Measurements from ENCODE around the gene PRDM16.

The PRDM16 gene

GRCh38 chr1:3295846-3296245 lies 226.8 kb downstream of the PRDM16 start:
- H3K9ac ChIP-seq (ENCODE audit: low read depth, low read length) = no peak overlapping the region
- H3K4me1 ChIP-seq (ENCODE audit: control insufficient read depth, insufficient read depth, low read length) = no peaks in the 10 kb centered on the region
- no peaks in the 10 kb centered on the region for H3K9me3 ChIP-seq (ENCODE audit: control insufficient read depth, insufficient read depth, low read length)
- H3K27ac ChIP-seq (ENCODE audit: low read depth, low read length) = no peak overlapping the region
- no peaks in the 10 kb centered on the region for H3K27me3 ChIP-seq (ENCODE audit: control insufficient read depth, insufficient read depth, low read length)
- no peaks in the 10 kb centered on the region for H3K36me3 ChIP-seq (ENCODE audit: control insufficient read depth, insufficient read depth, low read length)
- no peak overlapping the region for H3K4me3 ChIP-seq (ENCODE audit: low read depth, low read length)

- Histone ChIP-seq H3K27ac (ENCODE audit: low read depth, low read length) (no peak overlapping the region), H3K9ac (ENCODE audit: low read depth, low read length) (no peak overlapping the region), H3K9me3 (ENCODE audit: control insufficient read depth, insufficient read depth, low read length) (no peaks in the 10 kb centered on the region), H3K36me3 (ENCODE audit: control insufficient read depth, insufficient read depth, low read length) (no peaks in the 10 kb centered on the region), H3K4me3 (ENCODE audit: low read depth, low read length) (no peak overlapping the region), H3K4me1 (ENCODE audit: control insufficient read depth, insufficient read depth, low read length) (no peaks in the 10 kb centered on the region), H3K27me3 (ENCODE audit: control insufficient read depth, insufficient read depth, low read length) (no peaks in the 10 kb centered on the region)
These were observed 227.3 kb downstream of the PRDM16 start for GRCh38 chr1:3296326-3296725.

GRCh38 chr1:3296826-3297225 lies 227.8 kb downstream of the PRDM16 start:
- Histone ChIP-seq H3K27ac (ENCODE audit: low read depth, low read length) (no peak overlapping the region), H3K4me3 (ENCODE audit: low read depth, low read length) (no peak overlapping the region), H3K4me1 (ENCODE audit: control insufficient read depth, insufficient read depth, low read length) (no peaks in the 10 kb centered on the region), H3K9me3 (ENCODE audit: control insufficient read depth, insufficient read depth, low read length) (no peaks in the 10 kb centered on the region), H3K27me3 (ENCODE audit: control insufficient read depth, insufficient read depth, low read length) (no peaks in the 10 kb centered on the region), H3K36me3 (ENCODE audit: control insufficient read depth, insufficient read depth, low read length) (no peaks in the 10 kb centered on the region), H3K9ac (ENCODE audit: low read depth, low read length) (no peak overlapping the region)

GRCh38 chr1:3297756-3298155 lies 228.8 kb downstream of the PRDM16 start:
- H3K9me3 ChIP-seq (ENCODE audit: control insufficient read depth, insufficient read depth, low read length) = no peaks in the 10 kb centered on the region
- no peaks in the 10 kb centered on the region for H3K36me3 ChIP-seq (ENCODE audit: control insufficient read depth, insufficient read depth, low read length)
- H3K27me3 ChIP-seq (ENCODE audit: control insufficient read depth, insufficient read depth, low read length) = no peaks in the 10 kb centered on the region
- H3K4me3 ChIP-seq (ENCODE audit: low read depth, low read length) = no peak overlapping the region
- no peak overlapping the region for H3K9ac ChIP-seq (ENCODE audit: low read depth, low read length)
- no peak overlapping the region for H3K27ac ChIP-seq (ENCODE audit: low read depth, low read length)
- H3K4me1 ChIP-seq (ENCODE audit: control insufficient read depth, insufficient read depth, low read length) = no peaks in the 10 kb centered on the region

- Histone ChIP-seq H3K36me3 (ENCODE audit: control insufficient read depth, insufficient read depth, low read length) (no peaks in the 10 kb centered on the region), H3K4me1 (ENCODE audit: control insufficient read depth, insufficient read depth, low read length) (no peaks in the 10 kb centered on the region), H3K27me3 (ENCODE audit: control insufficient read depth, insufficient read depth, low read length) (no peaks in the 10 kb centered on the region), H3K9me3 (ENCODE audit: control insufficient read depth, insufficient read depth, low read length) (no peaks in the 10 kb centered on the region), H3K9ac (ENCODE audit: low read depth, low read length) (no peak overlapping the region), H3K4me3 (ENCODE audit: low read depth, low read length) (no peak overlapping the region), H3K27ac (ENCODE audit: low read depth, low read length) (no peak overlapping the region)
These were observed 229.2 kb downstream of the PRDM16 start for GRCh38 chr1:3298197-3298596.

GRCh38 chr1:3304246-3304645 lies 235.2 kb downstream of the PRDM16 start:
- no peaks in the 10 kb centered on the region for H3K27me3 ChIP-seq (ENCODE audit: control insufficient read depth, insufficient read depth, low read length)
- H3K9me3 ChIP-seq (ENCODE audit: control insufficient read depth, insufficient read depth, low read length) = no peaks in the 10 kb centered on the region
- H3K9ac ChIP-seq (ENCODE audit: low read depth, low read length) = no peak overlapping the region
- no peak overlapping the region for H3K27ac ChIP-seq (ENCODE audit: low read depth, low read length)
- no peaks in the 10 kb centered on the region for H3K4me1 ChIP-seq (ENCODE audit: control insufficient read depth, insufficient read depth, low read length)
- no peak overlapping the region for H3K4me3 ChIP-seq (ENCODE audit: low read depth, low read length)
- H3K36me3 ChIP-seq (ENCODE audit: control insufficient read depth, insufficient read depth, low read length) = no peaks in the 10 kb centered on the region

- H3K9me3 ChIP-seq (ENCODE audit: control insufficient read depth, insufficient read depth, low read length) = no peaks in the 10 kb centered on the region
- H3K4me1 ChIP-seq (ENCODE audit: control insufficient read depth, insufficient read depth, low read length) = no peaks in the 10 kb centered on the region
- no peaks in the 10 kb centered on the region for H3K27me3 ChIP-seq (ENCODE audit: control insufficient read depth, insufficient read depth, low read length)
- no peak overlapping the region for H3K27ac ChIP-seq (ENCODE audit: low read depth, low read length)
- no peak overlapping the region for H3K4me3 ChIP-seq (ENCODE audit: low read depth, low read length)
- no peaks in the 10 kb centered on the region for H3K36me3 ChIP-seq (ENCODE audit: control insufficient read depth, insufficient read depth, low read length)
- H3K9ac ChIP-seq (ENCODE audit: low read depth, low read length) = no peak overlapping the region
These were observed 235.7 kb downstream of the PRDM16 start for GRCh38 chr1:3304692-3305091.

- no peaks in the 10 kb centered on the region for H3K36me3 ChIP-seq (ENCODE audit: control insufficient read depth, insufficient read depth, low read length)
- no peaks in the 10 kb centered on the region for H3K27me3 ChIP-seq (ENCODE audit: control insufficient read depth, insufficient read depth, low read length)
- no peak overlapping the region for H3K4me3 ChIP-seq (ENCODE audit: low read depth, low read length)
- H3K9ac ChIP-seq (ENCODE audit: low read depth, low read length) = no peak overlapping the region
- no peaks in the 10 kb centered on the region for H3K9me3 ChIP-seq (ENCODE audit: control insufficient read depth, insufficient read depth, low read length)
- H3K4me1 ChIP-seq (ENCODE audit: control insufficient read depth, insufficient read depth, low read length) = no peaks in the 10 kb centered on the region
- no peak overlapping the region for H3K27ac ChIP-seq (ENCODE audit: low read depth, low read length)
These were observed 236.2 kb downstream of the PRDM16 start for GRCh38 chr1:3305156-3305555.

- no peak overlapping the region for H3K4me3 ChIP-seq (ENCODE audit: low read depth, low read length)
- H3K27me3 ChIP-seq (ENCODE audit: control insufficient read depth, insufficient read depth, low read length) = no peaks in the 10 kb centered on the region
- H3K9ac ChIP-seq (ENCODE audit: low read depth, low read length) = no peak overlapping the region
- no peaks in the 10 kb centered on the region for H3K9me3 ChIP-seq (ENCODE audit: control insufficient read depth, insufficient read depth, low read length)
- no peaks in the 10 kb centered on the region for H3K36me3 ChIP-seq (ENCODE audit: control insufficient read depth, insufficient read depth, low read length)
- no peaks in the 10 kb centered on the region for H3K4me1 ChIP-seq (ENCODE audit: control insufficient read depth, insufficient read depth, low read length)
- H3K27ac ChIP-seq (ENCODE audit: low read depth, low read length) = no peak overlapping the region
These were observed 237.7 kb downstream of the PRDM16 start for GRCh38 chr1:3306583-3307291.

GRCh38 chr1:3307359-3307758 lies 238.4 kb downstream of the PRDM16 start:
- H3K27ac ChIP-seq (ENCODE audit: low read depth, low read length) = no peak overlapping the region
- no peaks in the 10 kb centered on the region for H3K9me3 ChIP-seq (ENCODE audit: control insufficient read depth, insufficient read depth, low read length)
- H3K4me1 ChIP-seq (ENCODE audit: control insufficient read depth, insufficient read depth, low read length) = no peaks in the 10 kb centered on the region
- no peak overlapping the region for H3K9ac ChIP-seq (ENCODE audit: low read depth, low read length)
- no peak overlapping the region for H3K4me3 ChIP-seq (ENCODE audit: low read depth, low read length)
- H3K36me3 ChIP-seq (ENCODE audit: control insufficient read depth, insufficient read depth, low read length) = no peaks in the 10 kb centered on the region
- H3K27me3 ChIP-seq (ENCODE audit: control insufficient read depth, insufficient read depth, low read length) = no peaks in the 10 kb centered on the region

- Histone ChIP-seq H3K27ac (ENCODE audit: low read depth, low read length) (no peak overlapping the region), H3K4me1 (ENCODE audit: control insufficient read depth, insufficient read depth, low read length) (peaks cover 5% of the 10 kb centered on the region), H3K9me3 (ENCODE audit: control insufficient read depth, insufficient read depth, low read length) (no peaks in the 10 kb centered on the region), H3K4me3 (ENCODE audit: low read depth, low read length) (no peak overlapping the region), H3K36me3 (ENCODE audit: control insufficient read depth, insufficient read depth, low read length) (no peaks in the 10 kb centered on the region), H3K9ac (ENCODE audit: low read depth, low read length) (no peak overlapping the region), H3K27me3 (ENCODE audit: control insufficient read depth, insufficient read depth, low read length) (peaks cover 5% of the 10 kb centered on the region; the same call in 1 of the 2 replicates)
These were observed 239.1 kb downstream of the PRDM16 start for GRCh38 chr1:3308053-3308452.
